OCI-LY1 (cell line): ENCODE data around the gene PREX1.

ENCODE experiments used
- H2AFZ ChIP-seq: fragments of 200-600 bp; sonication (generic), shearing (Covaris generic); 2 replicates; pipeline ENCODE4 v1.6.0; 2014; ENCODE audit warnings: antibody characterized with exemption, mild to moderate bottlenecking, low read length
- H3F3A ChIP-seq: fragments of 200-600 bp; sonication (generic), shearing (Covaris generic); 2 replicates; pipeline ENCODE4 v1.6.0; 2014; ENCODE audit warnings: mild to moderate bottlenecking, antibody characterized with exemption, low read length, moderate library complexity; ENCODE audit not compliant: insufficient read depth
- H3K27ac ChIP-seq: fragments of 200-600 bp; sonication (generic); 2 replicates; pipeline ENCODE4 v1.5.1; 2014; ENCODE audit warnings: low read length, mixed run types, mild to moderate bottlenecking, low read depth; ENCODE audit not compliant: poor library complexity, severe bottlenecking
- H3K27me3 ChIP-seq: fragments of 200-600 bp; sonication (generic); 2 replicates; pipeline ENCODE4 v1.6.0; 2014; ENCODE audit warnings: antibody characterized with exemption, mild to moderate bottlenecking, low read length, moderate library complexity; ENCODE audit not compliant: insufficient read depth
- H3K36me3 ChIP-seq: fragments of 200-600 bp; sonication (generic); 2 replicates; pipeline ENCODE4 v1.6.1; 2014; ENCODE audit warnings: mild to moderate bottlenecking, antibody characterized with exemption, low read length, moderate library complexity, mixed read lengths; ENCODE audit not compliant: insufficient read depth
- H3K4me1 ChIP-seq: fragments of 200-600 bp; sonication (generic); 2 replicates; pipeline ENCODE4 v1.5.1; 2014; ENCODE audit warnings: mild to moderate bottlenecking, low read length, moderate library complexity; ENCODE audit not compliant: insufficient read depth, severe bottlenecking
- H3K4me2 ChIP-seq: fragments of 200-600 bp; sonication (generic), shearing (Covaris generic); 2 replicates; pipeline ENCODE4 v1.6.1; 2014; ENCODE audit warnings: low read length
- H3K4me3 ChIP-seq: fragments of 200-600 bp; sonication (generic); 2 replicates; pipeline ENCODE4 v1.5.1; 2014; ENCODE audit warnings: low read length, low read depth, mild to moderate bottlenecking, mixed read lengths; ENCODE audit not compliant: poor library complexity, severe bottlenecking
- H3K79me2 ChIP-seq: fragments of 200-600 bp; shearing (Covaris generic); 2 replicates; pipeline ENCODE4 v1.6.1; 2016; ENCODE audit warnings: mixed run types, low read length, mixed read lengths; ENCODE audit not compliant: insufficient read depth
- H3K9ac ChIP-seq: fragments of 200-600 bp; sonication (generic), shearing (Covaris generic); 2 replicates; pipeline ENCODE4 v1.6.1; 2014; ENCODE audit warnings: mild to moderate bottlenecking, low read length, mixed read lengths
- H3K9me2 ChIP-seq: fragments of 200-600 bp; sonication (generic), shearing (Covaris generic); 2 replicates; pipeline ENCODE4 v1.6.1; 2014; ENCODE audit warnings: low read depth, mild to moderate bottlenecking, low read length, mixed read lengths
- H3K9me3 ChIP-seq: fragments of 200-600 bp; shearing (Covaris generic); 2 replicates; pipeline ENCODE4 v1.6.1; 2014; ENCODE audit warnings: low read length, mixed read lengths
- H4K20me1 ChIP-seq: fragments of 200-600 bp; sonication (generic), shearing (Covaris generic); 2 replicates; pipeline ENCODE4 v1.6.0; 2016; ENCODE audit warnings: mild to moderate bottlenecking, low read length; ENCODE audit not compliant: insufficient read depth
- EZH2 ChIP-seq: fragments of 200-600 bp; sonication (generic), shearing (Covaris generic); IDR thresholded peaks from 2 replicates; pipeline ENCODE4 v1.8.0; 2017; ENCODE audit warnings: borderline replicate concordance, mixed run types, mild to moderate bottlenecking, antibody characterized with exemption, low read length, moderate library complexity, mixed read lengths
- TF ChIP-seq, protein P1 (sequence below): fragments of 200-600 bp; sonication (generic), shearing (Covaris generic); IDR thresholded peaks from 2 replicates; pipeline ENCODE4 v1.5.1; 2017; ENCODE audit warnings: mild to moderate bottlenecking, antibody characterized with exemption, low read length, moderate library complexity, mixed read lengths

Gene PREX1

DNA sequence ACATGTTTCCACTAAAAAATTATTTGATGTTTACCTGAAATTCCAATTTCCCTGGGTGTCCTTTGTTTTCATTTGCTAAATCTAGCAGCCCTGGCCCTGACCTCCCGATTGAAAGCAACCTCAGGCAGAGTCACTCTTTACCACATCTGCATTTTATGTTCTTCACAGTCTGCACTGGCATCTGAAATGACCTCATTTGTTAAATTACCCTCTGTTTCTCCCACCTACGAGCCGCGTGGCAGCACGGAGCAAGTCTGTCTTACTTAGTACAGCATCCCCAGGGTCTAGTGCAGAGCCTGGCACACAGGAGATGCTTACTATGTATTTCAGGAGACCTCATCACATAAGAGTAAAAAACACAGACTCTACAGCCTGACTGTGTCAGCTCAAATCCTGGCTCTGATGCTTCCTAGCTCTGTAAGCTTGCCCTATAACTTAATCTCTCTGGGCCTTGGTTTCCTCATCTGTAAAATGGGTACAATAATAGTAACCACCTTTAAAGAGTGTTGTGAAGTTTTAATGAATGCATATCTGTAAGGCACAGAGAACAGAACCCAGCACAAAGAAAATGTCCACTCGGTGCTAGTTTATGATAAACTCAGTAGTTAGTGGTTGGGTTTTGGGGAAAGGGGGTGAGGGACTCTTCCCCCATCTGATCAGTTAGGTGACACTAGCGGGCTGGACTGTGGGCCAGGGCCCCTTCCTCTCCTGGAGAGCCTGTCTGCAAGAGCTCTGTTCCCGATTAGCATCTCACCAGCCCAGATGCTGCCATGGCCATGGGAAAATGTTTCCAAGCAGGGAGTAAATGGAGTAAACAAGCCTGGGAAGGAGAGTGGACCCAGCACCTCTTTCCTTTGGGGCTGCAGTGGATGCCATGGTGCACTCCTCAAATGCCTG is 88.2 kb downstream of the PREX1 start:
- no peaks in the 10 kb centered on the region for H4K20me1 ChIP-seq
- no peak overlapping the region for H3K9ac ChIP-seq
- H3K9me2 ChIP-seq = no peaks in the 10 kb centered on the region
- no peak overlapping the region for H3K4me2 ChIP-seq
- no peak overlapping the region for H2AFZ ChIP-seq
- H3K4me1 ChIP-seq = no peaks in the 10 kb centered on the region
- no peaks in the 10 kb centered on the region for H3K9me3 ChIP-seq
- no peak for TF ChIP-seq EZH2
- TF ChIP-seq, protein P1, sequence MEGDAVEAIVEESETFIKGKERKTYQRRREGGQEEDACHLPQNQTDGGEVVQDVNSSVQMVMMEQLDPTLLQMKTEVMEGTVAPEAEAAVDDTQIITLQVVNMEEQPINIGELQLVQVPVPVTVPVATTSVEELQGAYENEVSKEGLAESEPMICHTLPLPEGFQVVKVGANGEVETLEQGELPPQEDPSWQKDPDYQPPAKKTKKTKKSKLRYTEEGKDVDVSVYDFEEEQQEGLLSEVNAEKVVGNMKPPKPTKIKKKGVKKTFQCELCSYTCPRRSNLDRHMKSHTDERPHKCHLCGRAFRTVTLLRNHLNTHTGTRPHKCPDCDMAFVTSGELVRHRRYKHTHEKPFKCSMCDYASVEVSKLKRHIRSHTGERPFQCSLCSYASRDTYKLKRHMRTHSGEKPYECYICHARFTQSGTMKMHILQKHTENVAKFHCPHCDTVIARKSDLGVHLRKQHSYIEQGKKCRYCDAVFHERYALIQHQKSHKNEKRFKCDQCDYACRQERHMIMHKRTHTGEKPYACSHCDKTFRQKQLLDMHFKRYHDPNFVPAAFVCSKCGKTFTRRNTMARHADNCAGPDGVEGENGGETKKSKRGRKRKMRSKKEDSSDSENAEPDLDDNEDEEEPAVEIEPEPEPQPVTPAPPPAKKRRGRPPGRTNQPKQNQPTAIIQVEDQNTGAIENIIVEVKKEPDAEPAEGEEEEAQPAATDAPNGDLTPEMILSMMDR = no peak
- H3F3A ChIP-seq = no peaks in the 10 kb centered on the region
- H3K36me3 ChIP-seq = no peaks in the 10 kb centered on the region
- no peak overlapping the region for H3K4me3 ChIP-seq
- H3K27ac ChIP-seq = no peak overlapping the region
- H3K27me3 ChIP-seq = no peaks in the 10 kb centered on the region; the same call in 1 of the 2 replicates
- H3K79me2 ChIP-seq = no peaks in the 10 kb centered on the region

DNA sequence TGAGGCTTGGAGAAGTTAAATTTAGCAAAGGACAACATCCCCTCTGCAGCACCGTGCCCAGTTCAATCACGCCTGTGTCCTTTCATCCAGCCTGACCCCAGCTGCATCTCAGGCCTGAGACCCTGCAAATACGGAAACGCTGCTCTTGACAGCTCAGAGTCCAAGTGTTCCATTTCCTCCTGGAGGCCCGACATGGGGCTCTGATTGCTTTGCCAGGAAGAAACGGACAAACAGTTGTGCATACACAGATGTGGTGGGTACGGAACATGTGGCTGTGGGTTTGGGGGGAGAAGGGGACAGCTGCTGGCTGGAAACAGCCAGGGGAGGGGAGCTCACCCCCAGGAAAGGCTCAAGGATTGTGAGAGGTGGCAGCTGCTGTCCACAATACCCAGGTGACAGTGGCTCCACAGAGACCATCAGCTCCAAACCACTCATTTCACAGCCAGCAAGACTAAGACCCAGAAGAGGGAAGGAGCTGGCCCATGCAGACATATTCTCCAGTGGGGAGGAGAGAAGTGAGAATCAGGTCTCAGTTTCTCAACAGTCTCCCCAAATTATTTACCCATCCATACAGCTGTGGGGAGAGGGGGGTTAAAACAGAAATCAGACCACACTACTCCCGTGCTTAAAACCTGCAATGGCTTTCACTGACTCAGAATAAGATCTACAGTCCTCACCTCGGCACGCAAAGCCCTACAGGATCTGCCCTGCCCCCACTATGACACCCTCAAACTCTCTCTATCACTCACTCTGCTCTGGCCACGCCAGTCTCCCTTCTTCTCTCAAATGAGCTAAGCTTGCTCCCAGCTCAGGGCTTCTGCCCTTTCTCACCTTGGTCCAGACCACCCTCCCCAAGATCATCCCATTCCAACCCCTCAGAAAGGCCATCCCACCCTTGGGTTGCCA is 89.1 kb downstream of the PREX1 start:
- Histone ChIP-seq H3K27ac (no peak overlapping the region), H4K20me1 (no peaks in the 10 kb centered on the region), H3K27me3 (no peaks in the 10 kb centered on the region), H3K9me3 (no peaks in the 10 kb centered on the region), H3K4me3 (no peak overlapping the region), H3K79me2 (no peaks in the 10 kb centered on the region), H3K9ac (no peak overlapping the region), H3K4me1 (no peaks in the 10 kb centered on the region), H2AFZ (no peak overlapping the region), H3K4me2 (no peak overlapping the region), H3K9me2 (no peaks in the 10 kb centered on the region), H3K36me3 (no peaks in the 10 kb centered on the region), H3F3A (no peaks in the 10 kb centered on the region)
- no peak for TF ChIP-seq EZH2
- TF ChIP-seq, protein P1 = no peak

DNA sequence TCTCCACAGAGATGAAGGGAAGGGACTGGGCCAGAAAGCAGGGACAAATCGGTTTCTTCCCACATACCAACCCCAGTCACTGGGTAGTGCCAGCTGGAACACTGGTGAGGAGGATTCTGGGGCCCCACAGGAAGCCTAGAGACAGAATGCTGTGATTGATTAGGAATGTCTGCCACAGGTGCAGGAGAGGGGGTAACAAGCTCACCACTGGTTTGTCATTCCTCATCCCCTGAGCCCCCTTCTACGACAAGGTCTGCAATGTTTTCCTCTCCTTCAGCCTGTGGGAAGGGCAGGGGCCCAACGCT is 89.8 kb downstream of the PREX1 start:
- Histone ChIP-seq H3K4me2 (no peak overlapping the region), H3K9ac (no peak overlapping the region)

More for the DNA sequence above, 89.8 kb downstream of the PREX1 start:
- Histone ChIP-seq H3K27ac (no peak overlapping the region), H3K9me3 (no peaks in the 10 kb centered on the region), H2AFZ (no peak overlapping the region), H3K36me3 (no peaks in the 10 kb centered on the region), H3K79me2 (no peaks in the 10 kb centered on the region), H3K9me2 (no peaks in the 10 kb centered on the region), H3F3A (no peaks in the 10 kb centered on the region), H3K27me3 (no peaks in the 10 kb centered on the region), H3K4me3 (no peak overlapping the region), H4K20me1 (no peaks in the 10 kb centered on the region), H3K4me1 (no peaks in the 10 kb centered on the region)
- TF ChIP-seq, protein P1 = no peak
- TF ChIP-seq EZH2 = no peak
